Stimulated activated CD8-positive, alpha-beta memory T cell treated with anti-CD3 and anti-CD28 coated beads, Interleukin-7, amount 100 ng/mL, for 1 hour (primary cell): ENCODE results near the gene C11orf91.
"Not testable (repeated sequence)": the region's sequence is repeated elsewhere in the genome, so short reads cannot be mapped to it uniquely, and the experiment has no call there.

ENCODE experiments used
- DNase-seq, 2 donors: peaks; one replicate each; pipeline ENCODE4 v3.0.0-alpha.2; 2020; ENCODE audit warnings: low read depth in 2 of 2

The C11orf91 gene

GRCh38 chr11:33669598-33670249 is 30.9 kb downstream of the C11orf91 start:
- DNase-seq, result no peak

DNA sequence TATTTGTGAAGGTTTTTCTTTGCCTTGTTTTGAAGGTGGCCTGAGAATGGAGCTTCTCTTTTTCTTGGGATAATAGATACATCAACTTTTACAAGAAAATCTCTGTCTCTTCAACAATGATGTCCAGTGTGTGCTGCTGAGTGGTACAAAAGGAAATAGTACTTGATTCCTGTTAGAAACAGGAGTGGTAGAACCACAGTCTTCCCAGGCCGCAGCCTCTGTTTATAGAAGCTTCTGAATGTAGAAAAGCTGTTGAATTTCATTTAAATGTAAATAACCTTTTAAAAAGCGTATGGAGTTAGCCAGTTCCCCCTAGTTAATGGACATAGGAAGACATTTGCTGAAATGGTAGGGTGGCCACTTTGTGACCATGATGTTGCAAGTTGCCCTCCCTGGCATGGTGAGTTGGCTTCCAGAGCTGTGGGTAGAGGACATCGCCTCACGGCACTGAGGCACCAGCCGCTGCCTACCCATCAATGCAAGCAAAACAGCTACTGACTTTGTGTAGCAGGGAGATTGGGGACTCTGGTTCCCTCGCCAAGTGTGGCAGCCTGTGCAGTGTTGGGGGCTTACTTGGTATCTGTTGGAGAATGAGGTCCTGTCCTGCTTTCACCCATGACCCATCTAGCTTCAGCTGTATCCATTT is 31.6 kb downstream of the C11orf91 start:
- no peak for DNase-seq

GRCh38 chr11:33668468-33668825 is 32.2 kb downstream of the C11orf91 start:
- DNase-seq, result no peak

DNA sequence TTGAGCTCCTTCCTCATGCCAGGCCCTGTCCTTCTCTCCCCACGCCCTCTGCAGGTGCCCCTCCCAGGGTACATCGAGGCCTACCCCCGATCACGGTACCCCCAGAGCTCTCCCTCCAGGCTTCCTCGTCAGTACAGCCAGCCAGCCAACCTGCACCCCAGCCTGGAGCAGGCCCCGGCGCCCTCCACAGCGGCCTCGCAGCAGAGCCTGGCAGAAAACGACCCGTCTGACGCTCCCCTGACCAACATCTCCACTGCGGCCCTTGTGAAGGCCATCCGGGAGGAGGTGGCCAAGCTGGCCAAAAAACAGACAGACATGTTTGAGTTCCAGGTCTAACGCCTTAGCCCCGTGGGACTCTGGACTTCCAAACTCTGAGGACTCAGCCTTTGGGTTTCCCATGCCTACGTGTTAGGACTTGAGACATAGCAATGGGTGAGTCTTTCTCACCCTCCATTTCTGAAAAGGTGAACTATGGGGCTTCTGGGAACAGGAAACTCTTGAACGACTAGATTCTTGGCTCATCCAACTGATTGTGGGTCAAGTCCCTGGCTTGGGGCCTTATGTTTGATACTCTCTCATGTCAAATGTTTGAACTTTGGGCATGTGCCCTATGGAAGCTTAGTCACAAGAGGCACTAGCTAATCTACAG is 32.7 kb downstream of the C11orf91 start:
- DNase-seq, result no peak

GRCh38 chr11:33665350-33666106 is 35.1 kb downstream of the C11orf91 start:
- no peak for DNase-seq

- no peak for DNase-seq
These were observed 35.8 kb downstream of the C11orf91 start for GRCh38 chr11:33664827-33665226.

GRCh38 chr11:33664166-33664565 is 36.5 kb downstream of the C11orf91 start:
- DNase-seq, result no peak

GRCh38 chr11:33663121-33663520 is 37.5 kb downstream of the C11orf91 start:
- DNase-seq, result no peak

GRCh38 chr11:33661526-33661925 is 39.1 kb downstream of the C11orf91 start:
- DNase-seq, result not testable (repeated sequence)

DNA sequence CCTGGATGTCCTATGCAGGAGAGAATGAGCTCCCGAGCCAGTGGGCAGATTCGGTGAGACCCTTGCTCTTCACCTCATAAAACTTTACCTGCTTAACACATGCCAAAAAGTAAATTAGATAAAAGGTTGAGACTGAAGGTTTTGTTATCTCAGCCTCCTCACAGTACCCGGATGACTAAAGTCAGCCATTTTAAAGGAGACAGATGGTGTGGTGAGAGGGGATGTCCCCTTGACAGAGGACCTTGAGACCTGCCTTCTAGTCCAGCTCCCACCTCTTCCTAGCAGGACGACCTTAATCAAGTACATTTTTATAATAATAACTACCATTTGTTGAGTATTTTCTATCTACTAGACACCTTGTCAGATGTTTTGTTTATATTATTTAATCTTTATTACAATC is 39.7 kb downstream of the C11orf91 start:
- no peak for DNase-seq

- no peak for DNase-seq
These were observed 41.1 kb downstream of the C11orf91 start for GRCh38 chr11:33659370-33660139.

DNA sequence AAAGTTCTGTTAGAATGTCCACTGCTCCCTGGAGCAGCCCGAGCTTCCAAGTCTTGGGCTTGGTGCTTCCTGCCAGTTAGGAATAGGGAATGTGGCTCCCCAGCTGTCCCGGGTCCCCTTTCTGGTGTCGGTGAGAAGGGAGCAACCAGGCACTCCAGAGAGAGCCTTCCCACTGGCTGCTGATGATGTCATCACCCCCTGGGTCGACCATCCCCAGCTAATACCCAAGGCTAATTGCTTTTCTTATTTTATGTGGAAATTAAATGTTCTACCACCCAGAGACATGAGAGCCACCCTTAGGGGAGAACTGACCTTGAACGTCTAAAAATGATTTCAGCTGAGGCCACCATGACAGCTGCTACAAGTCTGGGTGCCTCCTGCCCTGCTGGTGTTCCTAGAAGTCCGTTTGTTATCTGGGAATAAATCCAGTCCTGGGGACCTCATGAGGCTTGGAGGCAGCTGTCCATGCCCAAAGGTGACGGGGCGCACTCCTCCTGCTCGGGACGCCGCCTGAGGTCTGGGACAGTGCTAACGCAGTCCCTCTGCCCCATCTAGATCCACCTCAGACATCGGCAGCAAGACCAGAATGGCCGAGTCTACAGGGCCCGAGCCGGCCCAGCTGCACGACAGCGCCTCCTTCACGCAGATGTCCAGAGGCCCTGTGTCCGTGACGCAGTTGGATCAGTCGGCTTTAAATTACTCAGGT is 42.3 kb downstream of the C11orf91 start:
- no peak for DNase-seq

GRCh38 chr11:33657757-33658156 is 42.9 kb downstream of the C11orf91 start:
- DNase-seq, result no peak

DNA sequence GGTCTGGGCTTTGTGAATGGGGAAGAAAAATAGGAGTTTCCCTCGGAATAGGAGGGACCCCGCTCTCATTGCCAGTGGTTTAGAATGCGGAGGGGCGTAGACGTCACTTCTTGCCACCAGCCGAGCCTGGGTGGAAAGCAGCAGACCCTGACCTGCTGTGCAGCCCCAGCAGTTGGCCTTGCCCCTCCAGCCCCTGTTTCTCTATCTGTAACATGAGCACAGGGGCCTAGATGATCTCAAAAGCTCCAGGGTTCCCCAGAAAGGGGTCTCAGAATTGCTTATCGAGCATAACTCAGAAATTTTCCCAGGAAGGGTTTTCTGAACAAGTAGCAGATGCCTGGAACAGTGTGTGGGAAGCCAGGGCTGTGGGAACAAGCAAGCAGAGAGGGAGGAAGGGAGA is 43.9 kb downstream of the C11orf91 start:
- no peak for DNase-seq

GRCh38 chr11:33655842-33656600 is 44.6 kb downstream of the C11orf91 start:
- DNase-seq, result no peak

GRCh38 chr11:33654594-33654993 is 46.0 kb downstream of the C11orf91 start:
- DNase-seq, result no peak

DNA sequence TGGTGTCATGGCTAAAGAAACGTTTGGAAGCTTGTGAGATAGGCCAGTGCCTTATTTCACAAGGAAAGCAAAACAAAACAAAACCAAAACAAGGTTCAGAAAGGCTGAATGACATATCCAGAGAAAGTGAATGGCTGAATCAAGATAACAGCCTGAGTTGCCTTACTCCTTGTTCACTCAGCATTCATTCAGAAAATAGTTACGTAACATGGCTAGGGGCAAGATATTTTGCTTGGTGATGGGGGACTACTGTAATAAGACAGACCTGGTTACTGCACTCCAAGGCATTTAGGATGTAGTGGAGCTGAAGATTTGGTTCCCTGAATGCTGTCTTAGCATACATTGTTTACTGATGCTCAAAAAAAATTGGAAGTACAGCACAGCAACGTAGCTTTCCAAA is 47.7 kb downstream of the C11orf91 start:
- DNase-seq, result no peak

DNA sequence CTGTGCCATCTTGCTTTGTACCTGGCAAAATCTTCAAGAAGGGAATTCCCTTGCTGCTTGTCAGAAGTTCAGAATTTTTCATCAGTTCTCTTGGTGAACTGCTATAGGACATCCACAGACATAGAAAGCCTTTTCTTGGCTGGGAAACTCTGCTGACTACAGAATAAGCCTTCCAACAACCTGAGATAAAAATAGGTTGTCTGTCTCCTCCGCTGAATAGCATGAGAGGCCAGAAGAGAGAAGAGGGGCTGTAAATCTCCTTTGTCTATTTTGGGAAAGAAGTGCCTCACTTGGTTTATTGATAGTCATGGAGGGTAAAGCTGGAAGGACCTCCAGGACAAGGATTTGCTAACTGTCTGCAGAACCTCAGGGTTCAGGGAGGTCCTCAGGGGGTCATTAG is 48.2 kb downstream of the C11orf91 start:
- DNase-seq, result no peak

GRCh38 chr11:33651990-33652389 is 48.6 kb downstream of the C11orf91 start:
- no peak for DNase-seq

DNA sequence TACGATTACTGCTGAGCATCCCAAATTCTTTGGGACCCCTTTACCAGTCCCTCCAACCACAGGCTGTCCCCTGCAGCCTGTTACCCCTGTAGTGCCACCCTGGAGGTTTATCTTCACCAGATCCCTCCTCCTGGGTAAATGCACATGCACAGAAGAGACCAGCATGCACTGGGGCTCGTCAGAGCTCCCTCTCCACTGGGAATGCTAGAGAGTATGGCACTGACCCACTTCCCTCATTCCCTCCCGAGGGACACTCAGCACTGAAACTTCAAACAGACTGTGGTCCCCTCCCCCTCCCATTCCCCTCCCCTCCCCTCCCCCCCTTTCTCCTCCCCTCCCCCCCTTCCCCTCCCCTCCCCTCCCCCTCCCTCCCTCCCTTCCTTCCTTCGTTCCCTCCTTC is 49.1 kb downstream of the C11orf91 start:
- DNase-seq, result no peak
